AG10803 (cell line): ENCODE data around the gene MYOC.

Source experiments
- DNase-seq: peaks from one replicate; pipeline ENCODE4 v3.0.0; 2010; ENCODE audit warnings: low read depth
- H3K4me3 ChIP-seq: 2 replicates; pipeline ENCODE4 v1.5.1; 2011; ENCODE audit warnings: mild to moderate bottlenecking, low read length, control low read depth
- TF ChIP-seq, protein P1 (sequence below): conservative IDR thresholded peaks from 2 replicates; pipeline ENCODE4 v1.5.1; 2011; ENCODE audit warnings: mild to moderate bottlenecking, low read length, control low read depth, inconsistent platforms

The MYOC gene

DNA sequence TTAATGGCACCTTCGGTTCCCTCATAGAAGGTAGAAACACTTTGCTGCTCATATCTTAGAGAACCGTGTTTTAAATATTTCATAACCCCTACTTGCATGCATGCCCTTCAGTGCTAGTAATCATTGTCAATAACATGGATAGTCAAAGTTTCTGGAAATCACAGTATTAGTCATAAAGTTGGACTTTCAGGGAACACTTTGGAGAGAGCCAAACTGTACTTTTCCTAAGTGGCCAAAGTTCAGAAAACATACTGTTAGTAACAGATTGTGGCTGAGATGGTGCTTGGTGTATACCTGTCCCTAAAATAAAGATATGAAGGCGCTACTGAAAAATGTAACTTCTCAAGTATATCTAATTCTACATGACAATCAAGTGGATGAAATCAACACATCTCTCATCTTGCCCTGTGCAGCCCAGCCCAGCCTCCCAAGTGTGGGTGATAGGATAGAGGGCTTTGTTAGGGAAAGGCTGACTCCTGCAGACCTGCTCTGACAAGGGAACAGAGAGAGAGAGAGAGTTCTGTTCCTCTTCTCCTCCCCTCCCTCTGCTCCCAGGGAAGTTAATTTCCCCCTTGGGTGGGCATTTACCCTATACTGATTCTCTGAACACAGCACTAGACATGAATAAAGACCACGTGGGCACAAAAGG lies 14.4 kb downstream of the MYOC start:
- TF ChIP-seq, protein P1, sequence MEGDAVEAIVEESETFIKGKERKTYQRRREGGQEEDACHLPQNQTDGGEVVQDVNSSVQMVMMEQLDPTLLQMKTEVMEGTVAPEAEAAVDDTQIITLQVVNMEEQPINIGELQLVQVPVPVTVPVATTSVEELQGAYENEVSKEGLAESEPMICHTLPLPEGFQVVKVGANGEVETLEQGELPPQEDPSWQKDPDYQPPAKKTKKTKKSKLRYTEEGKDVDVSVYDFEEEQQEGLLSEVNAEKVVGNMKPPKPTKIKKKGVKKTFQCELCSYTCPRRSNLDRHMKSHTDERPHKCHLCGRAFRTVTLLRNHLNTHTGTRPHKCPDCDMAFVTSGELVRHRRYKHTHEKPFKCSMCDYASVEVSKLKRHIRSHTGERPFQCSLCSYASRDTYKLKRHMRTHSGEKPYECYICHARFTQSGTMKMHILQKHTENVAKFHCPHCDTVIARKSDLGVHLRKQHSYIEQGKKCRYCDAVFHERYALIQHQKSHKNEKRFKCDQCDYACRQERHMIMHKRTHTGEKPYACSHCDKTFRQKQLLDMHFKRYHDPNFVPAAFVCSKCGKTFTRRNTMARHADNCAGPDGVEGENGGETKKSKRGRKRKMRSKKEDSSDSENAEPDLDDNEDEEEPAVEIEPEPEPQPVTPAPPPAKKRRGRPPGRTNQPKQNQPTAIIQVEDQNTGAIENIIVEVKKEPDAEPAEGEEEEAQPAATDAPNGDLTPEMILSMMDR, result no peak
- H3K4me3 ChIP-seq, result no peak overlapping the region
- DNase-seq, result no peak

GRCh38 chr1:171636141-171636540 lies 16.3 kb downstream of the MYOC start:
- TF ChIP-seq, protein P1, result no peak
- DNase-seq, result no peak
- H3K4me3 ChIP-seq, result no peak overlapping the region

GRCh38 chr1:171635661-171636060 lies 16.8 kb downstream of the MYOC start:
- TF ChIP-seq, protein P1, result no peak
- no peak for DNase-seq

DNA sequence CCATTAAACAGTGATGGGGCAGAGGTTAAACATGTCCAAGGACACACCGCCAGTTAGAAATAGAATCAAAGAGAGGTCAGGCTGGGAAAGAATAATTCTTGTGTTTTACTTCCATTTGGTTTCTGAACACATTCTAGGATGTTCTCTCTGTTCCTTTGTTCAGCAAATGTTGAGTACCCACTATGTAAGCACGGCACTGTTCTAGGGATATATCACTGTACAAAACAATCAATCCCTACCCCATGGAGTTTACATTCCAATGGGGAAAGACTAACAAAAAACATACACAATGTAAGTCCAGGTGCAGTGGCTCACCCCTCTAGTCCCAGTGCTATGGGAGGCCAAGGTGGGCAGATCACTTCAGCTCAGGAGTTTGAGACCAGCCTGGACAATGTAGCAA lies 24.3 kb downstream of the MYOC start:
- no peak overlapping the region for H3K4me3 ChIP-seq
- TF ChIP-seq, protein P1, result no peak
- no peak for DNase-seq

More at GRCh38 chr1:171635661-171636060, 16.8 kb downstream of the MYOC start:
- H3K4me3 ChIP-seq, result no peak overlapping the region

GRCh38 chr1:171627020-171627419 lies 25.5 kb downstream of the MYOC start:
- TF ChIP-seq, protein P1, result no peak
- DNase-seq, result no peak
- H3K4me3 ChIP-seq, result no peak overlapping the region

- H3K4me3 ChIP-seq, result no peak overlapping the region
- DNase-seq, result no peak
- TF ChIP-seq, protein P1, result no peak
Measured at GRCh38 chr1:171625225-171625624, 27.3 kb downstream of the MYOC start.

GRCh38 chr1:171623651-171624331 lies 28.7 kb downstream of the MYOC start:
- TF ChIP-seq, protein P1, result no peak
- no peak for DNase-seq
- H3K4me3 ChIP-seq, result no peak overlapping the region
